Right atrium auricular region (tissue), 2 donors: ENCODE data around the gene TBRG4. TPM values are rescaled to one million over a fixed set of nuclear protein-coding genes. Genes with fewer than 3 reads are reported as not detected.
A peak's percentile ranks its signal among the peaks of the same experiment; 100 is the strongest.
"Not testable (repeated sequence)": the region's sequence is repeated elsewhere in the genome, so short reads cannot be mapped to it uniquely, and the experiment has no call there.

Experiments used
- DNase-seq: peaks from one replicate; pipeline ENCODE4 v3.0.0-alpha.2; 2019; ENCODE audit warnings: low spot score
- H3K27ac ChIP-seq, 2 donors: fragments of 200-600 bp; sonication (generic); 1 replicate in 1 of 2; 2 replicates in 1 of 2; pipeline ENCODE4 v1.5.1; 2016 to 2019
- H3K27me3 ChIP-seq, 2 donors: fragments of 200-600 bp; sonication (generic); one replicate each; pipeline versions ENCODE4 v1.5.1 to v1.6.0; 2017 to 2019
- H3K36me3 ChIP-seq: fragments of 200-600 bp; sonication (generic); one replicate; pipeline ENCODE4 v1.5.1; 2016
- H3K4me1 ChIP-seq, 2 donors: fragments of 200-600 bp; sonication (generic); one replicate each; pipeline versions ENCODE4 v1.5.1 to v1.6.0; 2017 to 2019
- H3K4me3 ChIP-seq, 2 donors: fragments of 200-600 bp; sonication (generic); 1 replicate in 1 of 2; 2 replicates in 1 of 2; pipeline ENCODE4 v1.5.1; 2017 to 2019; ENCODE audit warnings: mild to moderate bottlenecking in 1 of 2, moderate library complexity in 1 of 2
- H3K9me3 ChIP-seq, 2 donors: fragments of 200-600 bp; sonication (generic); one replicate each; pipeline ENCODE4 v1.5.1; 2019
- CTCF ChIP-seq, 2 donors: fragments of 200-600 bp; sonication (generic); IDR thresholded peaks; one replicate each; pipeline ENCODE4 v1.5.1; 2019; ENCODE audit warnings: antibody characterized with exemption in 2 of 2
- total RNA-seq, 2 donors: library from RNA; depleted of rRNA; stranded (reverse); fragments of >200 nt; gene quantifications; one replicate each; pipeline ENCODE4 v1.1.0, GENCODE V29; 2016

TBRG4 gene
- total RNA-seq, 2 donors from 2014 or later = 46.1 to 48.2 TPM

- no peak overlapping the region for H3K27ac ChIP-seq
- no peaks in the 10 kb centered on the region for H3K36me3 ChIP-seq
- DNase-seq = no peak
- no peaks in the 10 kb centered on the region for H3K9me3 ChIP-seq
- no peak overlapping the region for H3K4me3 ChIP-seq
- no peaks in the 10 kb centered on the region for H3K27me3 ChIP-seq
- no peak for TF ChIP-seq CTCF (IDR thresholded peaks at IDR 0.05)
- H3K4me1 ChIP-seq = no peaks in the 10 kb centered on the region
These were observed 6.8 kb upstream of the TBRG4 start for GRCh38 chr7:45118292-45118691.

- DNase-seq = no peak
- Histone ChIP-seq H3K27me3 (no peaks in the 10 kb centered on the region), H3K4me1 (peaks cover 0 to 2% of the 10 kb centered on the region in 2 donors), H3K4me3 (no peak overlapping the region), H3K27ac (no peak overlapping the region), H3K9me3 (no peaks in the 10 kb centered on the region), H3K36me3 (no peaks in the 10 kb centered on the region)
- no peak for TF ChIP-seq CTCF (IDR thresholded peaks at IDR 0.05)
These were observed 6.1 kb upstream of the TBRG4 start for GRCh38 chr7:45117582-45117981.

GRCh38 chr7:45116048-45116447 lies 4.6 kb upstream of the TBRG4 start:
- Histone ChIP-seq H3K4me1 (peaks cover 0 to 9% of the 10 kb centered on the region in 2 donors), H3K9me3 (no peaks in the 10 kb centered on the region), H3K4me3 (no peak overlapping the region), H3K36me3 (no peaks in the 10 kb centered on the region), H3K27ac (no peak overlapping the region), H3K27me3 (no peaks in the 10 kb centered on the region)
- no peak for TF ChIP-seq CTCF (IDR thresholded peaks at IDR 0.05)
- DNase-seq = no peak

- Histone ChIP-seq H3K27me3 (no peaks in the 10 kb centered on the region), H3K4me3 (no peak overlapping the region), H3K36me3 (no peaks in the 10 kb centered on the region), H3K9me3 (no peaks in the 10 kb centered on the region), H3K27ac (no peak overlapping the region), H3K4me1 (peaks cover 0 to 18% of the 10 kb centered on the region in 2 donors)
- TF ChIP-seq CTCF (IDR thresholded peaks at IDR 0.05) = no peak
- no peak for DNase-seq
These were observed 3.4 kb upstream of the TBRG4 start for GRCh38 chr7:45114926-45115325.

- H3K27me3 ChIP-seq, H3K9me3 ChIP-seq, DNase-seq, H3K36me3 ChIP-seq, H3K4me3 ChIP-seq, H3K27ac ChIP-seq: not testable (repeated sequence)
- H3K4me1 ChIP-seq = peaks cover 0 to 21% of the 10 kb centered on the region in 2 donors
These were observed 2.8 kb upstream of the TBRG4 start for GRCh38 chr7:45114257-45114656.

- H3K36me3 ChIP-seq = peaks cover 16% of the 10 kb centered on the region
- H3K4me1 ChIP-seq = peaks cover 0 to 37% of the 10 kb centered on the region in 2 donors
- peak overlapping the region in 1 of 2 donors; percentile 94 for H3K27ac ChIP-seq
- no peak for DNase-seq
- H3K27me3 ChIP-seq = no peaks in the 10 kb centered on the region
- H3K4me3 ChIP-seq = no peak overlapping the region
- TF ChIP-seq CTCF (IDR thresholded peaks at IDR 0.05) = no peak
- H3K9me3 ChIP-seq = no peaks in the 10 kb centered on the region
These were observed 1.2 kb upstream of the TBRG4 start for GRCh38 chr7:45112648-45113047.
